GM12874 (cell line): ENCODE measurements around the gene RP9.

Experiments
- CTCF ChIP-seq: IDR thresholded peaks from 2 replicates; pipeline ENCODE4 v1.5.1; 2011; ENCODE audit warnings: low read depth, mild to moderate bottlenecking, control low read depth, low read length, moderate library complexity; ENCODE audit not compliant: insufficient read depth

The RP9 gene

DNA sequence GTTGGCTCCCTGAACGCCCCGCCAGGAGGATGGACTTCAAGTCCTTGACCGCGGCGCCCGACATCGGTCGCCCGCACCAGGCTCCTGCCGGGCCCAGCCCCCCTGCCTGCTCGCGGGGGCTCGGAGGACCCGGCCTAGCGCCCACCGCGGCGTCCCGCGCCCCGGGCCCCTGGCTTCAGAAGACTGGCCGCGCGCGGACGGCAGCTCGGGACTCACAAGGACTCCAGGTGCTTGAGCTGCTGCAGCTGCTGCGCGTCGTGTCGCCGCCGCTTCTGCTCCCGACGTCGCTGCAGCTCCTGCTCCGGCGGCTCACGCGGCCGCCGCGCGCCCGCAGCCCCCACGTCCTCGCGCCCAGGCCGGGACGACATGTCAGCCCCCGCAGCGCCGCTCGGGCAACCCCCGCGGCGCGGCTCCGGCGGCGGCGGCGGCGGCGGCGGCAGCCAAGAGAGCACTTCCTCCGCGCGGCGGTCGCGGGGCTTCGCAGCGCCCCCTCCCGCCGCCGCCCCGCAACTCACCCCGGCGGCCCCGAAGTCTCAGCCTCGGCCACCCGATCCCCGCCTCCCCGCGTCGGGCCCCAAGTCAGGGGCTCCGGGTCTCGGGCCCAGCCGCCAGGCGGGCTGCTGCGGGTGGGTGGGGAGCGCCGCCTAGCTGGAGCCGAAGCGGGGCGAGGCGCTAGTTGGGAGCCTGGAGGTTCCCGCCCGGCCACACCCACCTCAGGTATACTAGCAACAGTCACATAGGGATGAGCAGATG is at the start of gene RP9:
Gene RP9 (minus strand): TSS at position 400 of the 753 bp plus-strand sequence. CDS start 32 bp downstream, at position 368.
- peak; percentile 65 for TF ChIP-seq CTCF

GRCh38 chr7:33157781-33158180 is 48.6 kb upstream of the RP9 start:
- TF ChIP-seq CTCF, result no peak

DNA sequence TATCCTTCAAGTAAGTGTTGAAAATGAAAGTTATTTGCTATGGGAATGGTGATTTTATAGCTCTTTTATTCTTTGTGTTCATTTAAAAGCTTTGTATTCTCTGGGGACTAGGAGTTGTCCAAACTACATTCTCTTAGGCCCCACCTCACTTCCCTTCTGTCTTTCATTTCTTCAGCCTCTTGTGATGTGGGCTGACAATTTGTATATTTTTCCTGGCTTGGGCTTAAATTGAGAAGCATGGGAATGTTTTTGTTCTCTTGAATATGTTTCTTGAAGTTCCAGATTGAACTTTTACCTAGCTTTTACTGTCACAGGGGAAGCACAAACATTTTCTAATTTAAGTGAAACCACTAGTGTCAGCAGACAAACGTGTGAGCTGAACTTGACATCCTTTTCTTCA is 48.1 kb upstream of the RP9 start:
- TF ChIP-seq CTCF, result no peak

DNA sequence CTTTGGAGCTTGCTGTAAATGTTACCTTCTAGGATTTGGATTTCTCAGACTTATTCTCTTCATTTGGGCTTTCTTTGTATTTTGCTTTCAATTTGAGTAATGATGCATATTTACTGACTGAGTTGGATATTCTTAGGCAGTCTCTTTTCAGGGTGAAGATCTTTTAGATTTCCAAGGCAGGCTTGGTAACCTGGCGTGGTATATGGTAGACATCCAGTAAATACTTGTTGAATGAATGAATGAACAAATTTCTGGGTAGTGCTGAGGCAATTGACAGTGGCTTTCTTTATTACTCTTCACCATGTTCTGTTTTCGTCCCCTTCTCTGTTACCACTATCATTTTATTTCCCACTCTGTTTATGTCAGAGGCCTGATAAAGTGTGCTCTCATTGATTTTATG is 47.2 kb upstream of the RP9 start:
- TF ChIP-seq CTCF, result no peak

GRCh38 chr7:33155811-33156210 is 46.6 kb upstream of the RP9 start:
- TF ChIP-seq CTCF, result no peak

DNA sequence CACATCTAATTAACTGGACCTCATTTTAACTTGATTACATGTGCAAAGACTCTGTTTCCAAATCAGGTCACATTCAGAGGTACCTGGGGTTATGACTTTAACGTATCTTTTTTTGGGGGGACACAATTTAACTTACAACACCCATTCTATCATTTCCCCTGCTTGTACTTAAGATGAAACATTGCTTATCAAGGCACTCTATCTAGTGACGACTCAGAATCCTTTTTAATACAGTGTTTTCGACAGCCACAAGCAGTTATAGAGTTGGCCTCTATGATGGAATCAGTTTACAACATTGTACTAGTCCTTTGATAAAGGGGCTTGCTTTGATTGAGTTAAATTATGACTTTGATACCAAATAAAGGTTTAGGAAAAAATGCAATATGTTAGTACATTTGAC is 42.9 kb upstream of the RP9 start:
- TF ChIP-seq CTCF, result no peak

GRCh38 chr7:33145156-33145555 is 36.0 kb upstream of the RP9 start:
- TF ChIP-seq CTCF, result no peak
